ENCODE data around the gene GPR162.

The GPR162 gene

GRCh38 chr12:6837370-6838060, 15.9 kb downstream of the GPR162 start:
- FAIRE-seq = no peak

GRCh38 chr12:6838854-6839253, 17.2 kb downstream of the GPR162 start:
- no peak for FAIRE-seq

- no peak for FAIRE-seq
Measured at GRCh38 chr12:6839482-6840201, 18.0 kb downstream of the GPR162 start.

GRCh38 chr12:6840330-6840729, 18.7 kb downstream of the GPR162 start:
- FAIRE-seq = no peak

- no peak for FAIRE-seq
Measured at GRCh38 chr12:6840761-6841515, 19.3 kb downstream of the GPR162 start, which contains the start of gene GNB3. GNB3 (plus strand) TSS chr12:6840925; CDS start chr12:6841288, 363 bp downstream.

- no peak for FAIRE-seq
Measured at GRCh38 chr12:6842075-6842474, 20.5 kb downstream of the GPR162 start.

GRCh38 chr12:6843118-6843902, 21.7 kb downstream of the GPR162 start:
- FAIRE-seq = no peak

GRCh38 chr12:6845395-6845794, 23.8 kb downstream of the GPR162 start:
- FAIRE-seq = no peak

- FAIRE-seq = no peak
Measured at GRCh38 chr12:6846316-6846869, 24.8 kb downstream of the GPR162 start.

GRCh38 chr12:6847676-6848075, 26.1 kb downstream of the GPR162 start:
- no peak for FAIRE-seq

GRCh38 chr12:6849427-6849826, 27.8 kb downstream of the GPR162 start:
- FAIRE-seq = no peak

- FAIRE-seq = no peak
Measured at GRCh38 chr12:6849976-6850560, 28.4 kb downstream of the GPR162 start.

- no peak for FAIRE-seq
Measured at GRCh38 chr12:6850796-6851152, 29.2 kb downstream of the GPR162 start.

- FAIRE-seq = peak; percentile 96
Measured at GRCh38 chr12:6851153-6851920, 29.7 kb downstream of the GPR162 start, which contains the start of gene CDCA3. CDCA3 (minus strand) TSS chr12:6851286; CDS start chr12:6850952, 334 bp downstream.

- peak; percentile 91 for FAIRE-seq
Measured at GRCh38 chr12:6851921-6852650, 30.5 kb downstream of the GPR162 start, which contains the start of gene USP5. USP5 (plus strand) TSS chr12:6852150; CDS start chr12:6852180, 30 bp downstream.

- FAIRE-seq = peak; percentile 19
Measured at GRCh38 chr12:6852651-6853354, 31.2 kb downstream of the GPR162 start.

- no peak for FAIRE-seq
Measured at GRCh38 chr12:6853626-6854025, 32.0 kb downstream of the GPR162 start.

- FAIRE-seq = no peak
Measured at GRCh38 chr12:6854036-6854435, 32.4 kb downstream of the GPR162 start.

- no peak for FAIRE-seq
Measured at GRCh38 chr12:6855322-6855721, 33.7 kb downstream of the GPR162 start.

- no peak for FAIRE-seq
Measured at GRCh38 chr12:6858799-6859198, 37.2 kb downstream of the GPR162 start.
